ENCODE data around the gene HSPA9.

The HSPA9 gene

GRCh38 chr5:138595180-138595795 lies 20.1 kb upstream of the HSPA9 start:
- no peak for DNase-seq

- DNase-seq: no peak
These were observed 19.3 kb upstream of the HSPA9 start for GRCh38 chr5:138594305-138595058.

GRCh38 chr5:138588013-138588788 lies 13.0 kb upstream of the HSPA9 start:
- DNase-seq: no peak

- DNase-seq: no peak
These were observed 10.0 kb upstream of the HSPA9 start for GRCh38 chr5:138585157-138585556.

GRCh38 chr5:138583984-138584637 lies 8.9 kb upstream of the HSPA9 start:
- no peak for DNase-seq

GRCh38 chr5:138582959-138583358 lies 7.8 kb upstream of the HSPA9 start:
- DNase-seq: no peak

GRCh38 chr5:138580777-138581176 lies 5.6 kb upstream of the HSPA9 start:
- no peak for DNase-seq

GRCh38 chr5:138580001-138580400 lies 4.8 kb upstream of the HSPA9 start:
- no peak for DNase-seq

- DNase-seq: no peak
These were observed 4.3 kb upstream of the HSPA9 start for GRCh38 chr5:138579517-138579863.

- no peak for DNase-seq
These were observed 2.3 kb upstream of the HSPA9 start for GRCh38 chr5:138577452-138577851.

- DNase-seq: no peak
These were observed 432 bp downstream of the HSPA9 start for GRCh38 chr5:138574744-138575193.

- DNase-seq: no peak
These were observed 1.1 kb downstream of the HSPA9 start for GRCh38 chr5:138573949-138574670.

GRCh38 chr5:138573223-138573622 lies 2.0 kb downstream of the HSPA9 start:
- DNase-seq: no peak

GRCh38 chr5:138570871-138571270 lies 4.3 kb downstream of the HSPA9 start:
- DNase-seq: no peak

- DNase-seq: no peak
These were observed 5.4 kb downstream of the HSPA9 start for GRCh38 chr5:138569782-138570181.

GRCh38 chr5:138568061-138568824 lies 7.0 kb downstream of the HSPA9 start:
- DNase-seq: no peak

- DNase-seq: no peak
These were observed 8.4 kb downstream of the HSPA9 start for GRCh38 chr5:138566792-138567191.

GRCh38 chr5:138565100-138565821 lies 9.9 kb downstream of the HSPA9 start:
- DNase-seq: no peak

GRCh38 chr5:138564242-138564641 lies 11.0 kb downstream of the HSPA9 start:
- no peak for DNase-seq

- no peak for DNase-seq
These were observed 11.7 kb downstream of the HSPA9 start for GRCh38 chr5:138563340-138564118.
